Loucy (cell line): ENCODE data around the gene PKD1L1.

ENCODE experiments used
- H2AFZ ChIP-seq: fragments of 200-600 bp; sonication (generic); 2 replicates; pipeline ENCODE4 v1.6.0; 2016; ENCODE audit warnings: antibody characterized with exemption, mild to moderate bottlenecking, low read length, moderate library complexity
- H3F3A ChIP-seq: fragments of 200-600 bp; 2 replicates; pipeline ENCODE4 v1.6.0; 2016; ENCODE audit warnings: antibody characterized with exemption, low read depth, mild to moderate bottlenecking
- H3K27me3 ChIP-seq: fragments of 200-600 bp; sonication (generic); 2 replicates; pipeline ENCODE4 v1.6.1; 2014; ENCODE audit warnings: low read length, mild to moderate bottlenecking; ENCODE audit not compliant: insufficient read depth, poor library complexity, severe bottlenecking
- H3K36me3 ChIP-seq: fragments of 200-600 bp; sonication (generic); 2 replicates; pipeline ENCODE4 v1.6.1; 2016; ENCODE audit warnings: low read length; ENCODE audit not compliant: insufficient read depth
- H3K4me1 ChIP-seq: fragments of 200-600 bp; sonication (generic); 2 replicates; pipeline ENCODE4 v1.5.1; 2014; ENCODE audit warnings: low read length, mild to moderate bottlenecking; ENCODE audit not compliant: insufficient read depth, poor library complexity, severe bottlenecking
- H3K4me2 ChIP-seq: fragments of 200-600 bp; sonication (generic); 2 replicates; pipeline ENCODE4 v1.6.0; 2014; ENCODE audit warnings: antibody characterized with exemption, low read length, low read depth, mild to moderate bottlenecking; ENCODE audit not compliant: poor library complexity, severe bottlenecking
- H3K4me3 ChIP-seq: fragments of 200-600 bp; sonication (generic); 2 replicates; pipeline ENCODE4 v1.5.1; 2014; ENCODE audit warnings: low read length, mild to moderate bottlenecking, mixed read lengths; ENCODE audit not compliant: poor library complexity, severe bottlenecking
- H3K79me2 ChIP-seq: fragments of 200-600 bp; sonication (generic); 2 replicates; pipeline ENCODE4 v1.6.1; 2014; ENCODE audit warnings: low read length; ENCODE audit not compliant: insufficient read depth
- H3K9ac ChIP-seq: fragments of 200-600 bp; sonication (generic); 2 replicates; pipeline ENCODE4 v1.6.0; 2014; ENCODE audit warnings: mild to moderate bottlenecking, low read depth, low read length, moderate library complexity; ENCODE audit not compliant: poor library complexity, severe bottlenecking
- H3K9me2 ChIP-seq: fragments of 200-600 bp; sonication (generic); replicated peaks from 2 replicates; pipeline ENCODE4 v1.6.1; 2016; ENCODE audit warnings: low read depth, low read length, mixed read lengths
- H3K9me3 ChIP-seq: fragments of 200-600 bp; sonication (generic); 2 replicates; pipeline ENCODE4 v1.6.1; 2014; ENCODE audit warnings: mild to moderate bottlenecking, antibody characterized with exemption, low read length, low read depth; ENCODE audit not compliant: insufficient read depth
- H4K20me1 ChIP-seq: fragments of 200-600 bp; sonication (generic); 2 replicates; pipeline ENCODE4 v1.6.0; 2014; ENCODE audit warnings: antibody characterized with exemption, low read length, mild to moderate bottlenecking; ENCODE audit not compliant: insufficient read depth, poor library complexity, severe bottlenecking
- CTCF ChIP-seq: fragments of 200-600 bp; sonication (generic); conservative IDR thresholded peaks from 2 replicates; pipeline ENCODE4 v1.5.1; 2014; ENCODE audit warnings: mild to moderate bottlenecking, antibody characterized with exemption, low read length
- EZH2phosphoT487 ChIP-seq: fragments of 200-600 bp; IDR thresholded peaks from 2 replicates; pipeline ENCODE4 v1.6.1; 2018; ENCODE audit warnings: antibody characterized with exemption, mild to moderate bottlenecking, moderate library complexity, borderline replicate concordance

Gene PKD1L1

GRCh38 chr7:47739891-47740290 lies 208.4 kb downstream of the PKD1L1 start:
- Histone ChIP-seq H3K27me3 (no peaks in the 10 kb centered on the region), H3K4me3 (no peak overlapping the region), H3K4me1 (no peaks in the 10 kb centered on the region), H2AFZ (no peak overlapping the region), H3K4me2 (no peak overlapping the region), H3K9ac (no peak overlapping the region), H3K9me3 (peaks cover 5% of the 10 kb centered on the region; the same call in 1 of the 2 replicates), H4K20me1 (no peaks in the 10 kb centered on the region), H3F3A (no peaks in the 10 kb centered on the region), H3K9me2 (no peaks in the 10 kb centered on the region), H3K36me3 (no peaks in the 10 kb centered on the region), H3K79me2 (no peaks in the 10 kb centered on the region)
- no peak for TF ChIP-seq EZH2phosphoT487
- no peak for TF ChIP-seq CTCF

GRCh38 chr7:47739301-47739875 lies 208.9 kb downstream of the PKD1L1 start:
- Histone ChIP-seq H2AFZ (no peak overlapping the region), H3K4me1 (no peaks in the 10 kb centered on the region), H3K36me3 (no peaks in the 10 kb centered on the region), H3K9me3 (peaks cover 5% of the 10 kb centered on the region; the same call in 1 of the 2 replicates), H3K79me2 (no peaks in the 10 kb centered on the region), H3K27me3 (no peaks in the 10 kb centered on the region), H4K20me1 (no peaks in the 10 kb centered on the region), H3F3A (no peaks in the 10 kb centered on the region), H3K9me2 (no peaks in the 10 kb centered on the region), H3K4me3 (no peak overlapping the region), H3K9ac (no peak overlapping the region), H3K4me2 (no peak overlapping the region)
- TF ChIP-seq CTCF = no peak

- Histone ChIP-seq H3K4me3 (no peak overlapping the region), H2AFZ (no peak overlapping the region), H3K27me3 (no peaks in the 10 kb centered on the region), H3K4me2 (no peak overlapping the region), H3K4me1 (no peaks in the 10 kb centered on the region), H3K9me2 (no peaks in the 10 kb centered on the region), H3K79me2 (no peaks in the 10 kb centered on the region), H3K36me3 (no peaks in the 10 kb centered on the region), H3K9ac (no peak overlapping the region), H3F3A (no peaks in the 10 kb centered on the region), H4K20me1 (no peaks in the 10 kb centered on the region), H3K9me3 (peaks cover 5% of the 10 kb centered on the region; the same call in 1 of the 2 replicates)
- TF ChIP-seq CTCF = no peak
- TF ChIP-seq EZH2phosphoT487 = no peak
These were observed 209.6 kb downstream of the PKD1L1 start for GRCh38 chr7:47738563-47739166.
